GM18498 (cell line): ENCODE data around the gene TUBA1A.
"Not testable (repeated sequence)": the region's sequence is repeated elsewhere in the genome, so short reads cannot be mapped to it uniquely, and the experiment has no call there.

Experiments
- ATAC-seq: cut with Tn5 transposase; IDR thresholded peaks from one replicate; pipeline ENCODE4 v1.9.1; 2021; ENCODE audit warnings: mild to moderate bottlenecking, moderate library complexity; ENCODE audit not compliant: unreplicated experiment

TUBA1A gene

GRCh38 chr12:49201595-49202295 lies 12.9 kb upstream of the TUBA1A start:
- ATAC-seq: no peak

DNA sequence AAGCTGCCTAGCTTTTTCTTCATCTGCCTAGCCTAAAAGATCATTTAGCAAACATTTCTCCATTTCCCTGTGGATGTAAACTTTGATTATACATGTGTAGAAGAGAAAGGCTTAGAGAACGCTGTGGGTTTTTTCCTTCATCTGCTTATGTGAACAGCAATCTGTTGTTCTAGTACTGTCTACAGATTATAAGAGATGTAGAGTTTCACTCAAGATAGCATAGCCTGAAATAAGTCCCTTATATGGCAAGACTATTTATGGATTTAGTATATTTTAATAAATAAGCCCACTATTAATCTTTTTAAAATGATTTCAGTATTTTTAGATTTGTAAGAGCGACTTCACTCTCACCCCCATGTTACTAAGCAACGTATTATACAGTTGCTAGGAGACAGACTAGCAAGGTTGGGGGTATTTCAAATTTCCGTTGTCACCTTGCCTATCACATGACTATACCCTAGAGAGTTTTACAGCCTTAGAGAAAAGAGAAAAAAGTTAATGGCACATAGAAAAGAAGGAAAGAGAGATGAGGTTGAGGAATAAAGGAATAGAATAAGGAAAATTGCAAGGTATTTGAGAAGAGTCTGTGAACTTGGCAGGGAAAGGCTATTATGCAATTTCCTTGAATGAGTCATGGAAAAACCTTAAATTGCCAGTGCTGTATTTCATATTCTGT lies 12.2 kb upstream of the TUBA1A start:
- peak; percentile 47 for ATAC-seq

GRCh38 chr12:49198431-49199155 lies 9.7 kb upstream of the TUBA1A start:
- no peak for ATAC-seq

DNA sequence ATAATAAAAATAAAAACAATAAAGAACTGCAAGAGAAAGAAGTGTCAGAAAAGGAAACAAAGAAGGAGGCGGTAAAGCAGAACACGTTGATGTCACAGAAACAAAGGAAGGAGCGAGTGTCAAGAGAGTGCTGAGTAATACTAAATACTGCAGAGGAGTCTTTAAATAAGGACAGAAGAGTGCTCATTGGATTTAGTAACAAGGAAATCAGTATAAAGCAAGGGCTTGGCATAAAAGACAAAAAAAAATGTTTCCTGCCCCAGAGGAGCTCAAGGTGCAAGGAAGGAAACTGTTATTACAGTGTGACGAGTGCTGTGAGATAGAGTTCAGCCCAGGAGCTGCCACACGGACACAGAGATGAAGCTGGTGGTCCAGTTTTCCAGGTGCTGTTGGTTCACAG lies 8.4 kb upstream of the TUBA1A start:
- no peak for ATAC-seq

GRCh38 chr12:49195736-49196135 lies 6.9 kb upstream of the TUBA1A start:
- ATAC-seq: no peak

DNA sequence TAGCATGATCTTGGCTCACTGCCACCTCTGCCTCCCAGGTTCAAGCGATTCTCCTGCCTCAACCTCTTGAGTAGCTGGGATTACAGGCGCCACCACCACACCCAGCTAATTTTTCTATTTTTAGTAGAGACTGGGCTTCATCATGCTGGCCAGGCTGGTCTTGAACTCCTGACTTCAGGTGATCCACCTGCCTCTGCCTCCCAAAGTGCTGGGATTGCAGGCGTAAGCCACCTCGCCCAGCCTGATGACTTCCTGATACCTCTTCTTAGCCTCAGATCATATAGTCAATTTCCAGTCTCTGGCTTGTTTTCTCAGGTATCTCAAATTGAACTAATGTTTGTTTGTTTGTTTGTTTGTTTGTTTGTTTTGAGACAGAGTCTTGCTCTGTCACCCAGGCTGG lies 4.9 kb upstream of the TUBA1A start:
- ATAC-seq: not testable (repeated sequence)

GRCh38 chr12:49191498-49191897 lies 2.6 kb upstream of the TUBA1A start:
- not testable (repeated sequence) for ATAC-seq

- ATAC-seq: no peak
These were observed 2.1 kb upstream of the TUBA1A start for GRCh38 chr12:49190974-49191373.

DNA sequence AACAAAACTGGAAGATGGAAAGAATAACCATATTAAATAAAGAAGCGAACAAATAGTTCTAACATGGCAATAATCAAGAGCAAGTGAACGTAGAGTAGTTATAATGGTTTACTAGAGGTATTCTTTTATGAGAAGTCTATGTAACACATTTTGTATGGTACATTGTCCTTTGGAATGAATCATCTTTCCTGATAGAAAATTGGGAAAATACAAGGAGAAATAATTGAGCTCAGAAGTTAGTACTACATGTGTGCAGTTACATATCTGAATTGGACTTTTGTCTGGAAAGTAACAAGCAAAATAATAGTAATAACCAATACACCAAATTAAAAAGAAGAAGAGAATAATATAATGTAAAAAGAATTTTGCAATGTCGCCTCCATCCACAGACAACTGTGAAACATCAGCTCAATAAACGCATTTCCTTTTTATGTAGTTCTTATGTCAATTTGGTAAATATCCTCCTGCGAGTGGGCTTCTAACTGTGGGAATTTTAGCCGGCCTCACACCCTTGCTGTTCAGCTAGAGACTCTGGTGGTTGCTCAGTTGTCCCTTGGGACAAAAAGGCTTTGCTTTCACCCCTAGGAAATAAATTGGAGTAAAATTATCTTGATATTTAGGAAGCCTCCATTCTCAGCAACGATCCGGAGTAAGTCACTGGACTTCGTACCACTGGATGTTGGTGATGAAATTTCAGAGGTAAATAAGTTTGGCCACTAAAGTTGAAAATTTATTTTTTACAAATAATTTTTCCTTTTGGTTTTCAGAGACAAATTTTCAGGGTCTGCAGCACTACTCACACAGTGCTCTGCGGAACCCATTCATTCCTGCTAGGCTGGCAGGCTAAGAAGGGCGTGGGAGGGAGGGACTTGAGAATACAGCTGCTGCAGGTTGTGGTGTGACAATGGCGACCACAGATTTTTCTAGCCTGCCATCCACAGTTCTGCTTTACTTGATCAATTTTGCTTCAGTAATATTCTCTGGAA lies 1.1 kb upstream of the TUBA1A start:
- ATAC-seq: no peak

GRCh38 chr12:49188201-49188915 lies 522 bp downstream of the TUBA1A start:
- peak; percentile 60 for ATAC-seq

GRCh38 chr12:49187184-49187583 lies 1.7 kb downstream of the TUBA1A start:
- ATAC-seq: no peak

DNA sequence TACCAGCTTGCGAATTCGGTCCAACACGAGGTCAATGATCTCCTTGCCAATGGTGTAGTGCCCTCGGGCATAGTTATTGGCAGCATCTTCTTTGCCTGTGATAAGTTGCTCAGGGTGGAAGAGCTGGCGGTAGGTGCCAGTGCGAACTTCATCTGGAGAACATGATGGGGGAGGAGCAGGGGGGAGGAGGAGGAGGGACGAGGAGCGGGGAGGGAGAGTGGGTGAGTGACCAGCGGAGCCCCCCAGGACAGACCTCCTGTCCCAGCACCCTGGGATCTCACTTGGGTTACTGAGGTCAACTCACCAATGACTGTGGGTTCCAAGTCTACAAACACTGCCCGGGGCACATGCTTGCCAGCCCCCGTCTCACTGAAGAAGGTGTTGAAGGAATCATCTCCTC lies 2.6 kb downstream of the TUBA1A start:
- ATAC-seq: not testable (repeated sequence)

DNA sequence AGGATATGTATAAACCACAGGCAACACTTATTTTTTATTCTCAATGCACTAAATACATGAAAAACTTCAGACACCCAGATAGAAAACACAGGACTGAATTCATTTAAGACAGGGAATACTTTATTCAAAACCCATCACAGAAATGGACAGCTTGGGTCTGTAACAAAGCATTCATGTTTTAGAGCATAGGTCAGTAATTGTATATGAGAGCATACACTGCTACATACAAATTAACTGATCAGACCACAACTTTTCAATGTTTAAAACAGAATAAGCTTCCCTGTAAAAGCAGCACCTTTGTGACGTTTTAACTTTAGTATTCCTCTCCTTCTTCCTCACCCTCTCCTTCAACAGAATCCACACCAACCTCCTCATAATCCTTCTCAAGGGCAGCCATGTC lies 4.2 kb downstream of the TUBA1A start:
- not testable (repeated sequence) for ATAC-seq

- ATAC-seq: not testable (repeated sequence)
These were observed 5.5 kb downstream of the TUBA1A start for GRCh38 chr12:49183214-49183950.

DNA sequence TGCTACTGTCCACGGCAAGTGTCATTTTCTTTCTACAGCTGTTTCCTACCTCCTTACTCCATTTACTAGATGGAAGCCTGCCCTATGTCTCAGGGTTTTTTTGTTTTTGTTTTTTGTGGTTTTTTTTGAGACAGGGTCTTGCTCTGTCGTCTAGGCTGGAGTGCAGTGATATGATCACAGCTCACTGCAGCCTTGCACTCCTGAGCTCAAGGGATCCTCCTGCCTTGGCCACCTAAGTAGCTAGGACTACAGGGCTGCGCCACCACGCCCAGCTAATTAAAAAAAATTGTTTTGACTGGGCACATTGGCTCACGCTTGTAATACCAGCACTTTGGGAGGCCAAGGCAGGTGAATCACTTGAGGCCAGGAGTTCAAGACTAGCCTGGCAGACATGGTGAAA lies 14.7 kb downstream of the TUBA1A start:
- no peak for ATAC-seq

DNA sequence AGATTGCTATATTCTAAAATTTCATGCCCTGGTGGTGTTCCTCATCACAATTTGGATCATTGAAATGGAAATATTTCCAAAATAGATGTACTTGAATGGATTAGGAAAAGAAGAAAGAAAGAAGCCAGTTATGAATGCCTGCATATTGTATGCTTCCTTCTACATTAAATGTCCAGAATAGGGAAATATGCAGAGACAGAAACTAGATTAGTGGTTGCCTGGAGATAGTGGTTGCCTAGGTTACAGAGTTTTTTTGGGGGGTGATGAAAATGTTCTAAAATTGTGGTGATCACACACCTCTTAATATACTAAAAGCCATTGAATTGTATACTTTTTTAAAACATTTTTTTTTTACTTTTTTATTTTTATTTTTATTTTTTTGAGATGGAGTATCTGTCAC lies 18.0 kb downstream of the TUBA1A start:
- no peak for ATAC-seq

- no peak for ATAC-seq
These were observed 23.8 kb downstream of the TUBA1A start for GRCh38 chr12:49165114-49165513.

DNA sequence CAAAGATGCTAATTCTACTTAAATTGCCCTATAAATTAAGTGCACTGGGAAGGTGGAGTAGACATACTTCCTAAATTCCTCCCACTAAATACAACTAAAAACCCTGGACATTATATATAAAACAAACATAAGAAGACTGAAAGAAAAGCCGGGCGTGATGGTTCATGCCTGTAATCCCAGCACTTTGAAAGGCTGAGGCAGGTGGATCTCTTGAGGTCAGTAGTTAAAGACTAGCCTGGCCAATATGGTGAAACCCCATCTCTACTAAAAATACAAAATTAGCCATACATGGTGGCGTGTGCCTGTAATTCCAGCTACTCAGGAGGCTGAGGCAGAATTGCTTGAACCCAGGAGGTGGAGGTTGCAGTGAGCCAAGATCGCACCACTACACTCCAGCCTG lies 27.0 kb downstream of the TUBA1A start:
- ATAC-seq: not testable (repeated sequence)

DNA sequence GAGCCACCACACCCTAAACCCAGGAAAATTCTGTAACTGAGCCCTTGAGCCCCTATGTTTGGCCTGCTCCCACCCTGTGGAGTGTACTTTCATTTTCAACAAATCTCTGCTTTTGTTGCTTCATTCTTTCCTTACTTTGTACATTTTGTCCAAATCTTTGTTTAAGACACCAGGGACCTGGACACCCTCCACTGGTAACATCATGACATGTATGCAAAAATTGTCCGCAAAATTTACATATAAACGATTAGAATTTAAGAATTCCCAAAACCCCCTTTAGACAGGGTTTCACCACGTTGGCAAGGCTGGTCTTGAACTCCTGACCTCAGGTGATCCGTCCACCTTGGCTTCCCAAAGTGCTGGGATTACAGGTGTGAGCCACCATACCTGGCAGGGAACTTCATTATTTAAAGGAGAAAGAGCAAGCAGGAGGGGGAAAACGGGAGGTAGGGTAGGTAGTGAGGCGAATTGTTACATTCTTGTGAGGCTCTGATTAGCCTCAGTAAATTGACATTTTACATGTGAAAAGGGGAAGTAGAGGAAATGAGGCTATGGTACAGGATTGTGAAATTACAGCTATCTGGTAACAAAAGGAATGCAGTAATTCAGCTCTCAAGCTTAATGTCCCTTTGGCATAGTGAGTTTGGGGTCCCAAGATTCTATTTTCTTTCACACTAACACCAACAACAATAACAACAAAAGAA lies 27.6 kb downstream of the TUBA1A start:
- no peak for ATAC-seq
